Activated CD8-positive, alpha-beta memory T cell treated with anti-CD3 and anti-CD28 coated beads, Interleukin-2, amount 50 U/mL, for 1 hour (primary cell): ENCODE data around the gene ZNF800.
"Not testable (repeated sequence)": the region's sequence is repeated elsewhere in the genome, so short reads cannot be mapped to it uniquely, and the experiment has no call there.

Experiments used
- DNase-seq: peaks from one replicate; pipeline ENCODE4 v3.0.0-alpha.2; 2020; ENCODE audit errors: extremely low read depth

Gene ZNF800

GRCh38 chr7:127392566-127393367 lies at the start of gene ZNF800:
ZNF800 (minus strand) TSS chr7:127392708; CDS start chr7:127391557, 1,151 bp downstream.
- peak; percentile 77 for DNase-seq

GRCh38 chr7:127440206-127440605 lies 47.7 kb upstream of the ZNF800 start:
- DNase-seq: no peak

- DNase-seq: no peak
Measured at GRCh38 chr7:127438836-127439235, 46.3 kb upstream of the ZNF800 start.

- DNase-seq: no peak
Measured at GRCh38 chr7:127437837-127438236, 45.3 kb upstream of the ZNF800 start.

GRCh38 chr7:127437241-127437640 lies 44.7 kb upstream of the ZNF800 start:
- DNase-seq: no peak

- not testable (repeated sequence) for DNase-seq
Measured at GRCh38 chr7:127429281-127429680, 36.8 kb upstream of the ZNF800 start.

GRCh38 chr7:127419196-127419595 lies 26.7 kb upstream of the ZNF800 start:
- DNase-seq: no peak

- DNase-seq: no peak
Measured at GRCh38 chr7:127418459-127418858, 26.0 kb upstream of the ZNF800 start.

- no peak for DNase-seq
Measured at GRCh38 chr7:127417346-127417745, 24.8 kb upstream of the ZNF800 start.

- no peak for DNase-seq
Measured at GRCh38 chr7:127415060-127415742, 22.7 kb upstream of the ZNF800 start.

- no peak for DNase-seq
Measured at GRCh38 chr7:127413962-127414361, 21.5 kb upstream of the ZNF800 start.

- DNase-seq: no peak
Measured at GRCh38 chr7:127413326-127413725, 20.8 kb upstream of the ZNF800 start.

- DNase-seq: no peak
Measured at GRCh38 chr7:127411176-127411575, 18.7 kb upstream of the ZNF800 start.

- DNase-seq: no peak
Measured at GRCh38 chr7:127409629-127410028, 17.1 kb upstream of the ZNF800 start.

GRCh38 chr7:127404286-127405072 lies 12.0 kb upstream of the ZNF800 start:
- no peak for DNase-seq

GRCh38 chr7:127396184-127396583 lies 3.7 kb upstream of the ZNF800 start:
- DNase-seq: no peak

- not testable (repeated sequence) for DNase-seq
Measured at GRCh38 chr7:127395104-127395503, 2.6 kb upstream of the ZNF800 start.

- no peak for DNase-seq
Measured at GRCh38 chr7:127393368-127394058, 1.0 kb upstream of the ZNF800 start.

- DNase-seq: peak; percentile 20
Measured at GRCh38 chr7:127392182-127392565, 334 bp downstream of the ZNF800 start.

GRCh38 chr7:127391591-127392181 lies 822 bp downstream of the ZNF800 start:
- DNase-seq: no peak

GRCh38 chr7:127390817-127391590 lies 1.5 kb downstream of the ZNF800 start:
- no peak for DNase-seq
